DOHH2 (cell line): Measurements from ENCODE around the gene ZNF483.

Experiments
- H3F3A ChIP-seq: fragments of 200-600 bp; sonication (generic), shearing (Covaris generic); 2 replicates; pipeline ENCODE4 v1.6.0; 2016; ENCODE audit warnings: antibody characterized with exemption, mild to moderate bottlenecking; ENCODE audit not compliant: control insufficient read depth, insufficient read depth
- H3K27ac ChIP-seq: fragments of 200-600 bp; sonication (generic); 2 replicates; pipeline ENCODE4 v1.5.1; 2014; ENCODE audit warnings: low read depth, mild to moderate bottlenecking, low read length, moderate library complexity
- H3K27me3 ChIP-seq: fragments of 200-600 bp; sonication (generic); 2 replicates; pipeline ENCODE4 v1.6.1; 2014; ENCODE audit warnings: mild to moderate bottlenecking, low read length, mixed read lengths; ENCODE audit not compliant: control insufficient read depth
- H3K36me3 ChIP-seq: fragments of 200-600 bp; sonication (generic); 2 replicates; pipeline ENCODE4 v1.6.1; 2014; ENCODE audit warnings: mild to moderate bottlenecking, low read length, moderate library complexity, mixed read lengths; ENCODE audit not compliant: control insufficient read depth
- H3K4me1 ChIP-seq: fragments of 200-600 bp; sonication (generic); 2 replicates; pipeline ENCODE4 v1.6.1; 2014; ENCODE audit warnings: mild to moderate bottlenecking, low read length, mixed read lengths; ENCODE audit not compliant: control insufficient read depth
- H3K4me2 ChIP-seq: fragments of 200-600 bp; sonication (generic); 2 replicates; pipeline ENCODE4 v1.6.0; 2014; ENCODE audit warnings: mild to moderate bottlenecking, low read length, moderate library complexity
- H3K4me3 ChIP-seq: fragments of 200-600 bp; sonication (generic); 2 replicates; pipeline ENCODE4 v1.5.1; 2014; ENCODE audit warnings: mild to moderate bottlenecking, low read length, mixed read lengths
- H3K79me2 ChIP-seq: fragments of 200-600 bp; sonication (generic); 2 replicates; pipeline ENCODE4 v1.6.1; 2014; ENCODE audit warnings: mild to moderate bottlenecking, low read length, mixed read lengths; ENCODE audit not compliant: control insufficient read depth
- H3K9me2 ChIP-seq: fragments of 200-600 bp; sonication (generic); replicated peaks from 2 replicates; pipeline ENCODE4 v1.6.1; 2014; ENCODE audit warnings: mild to moderate bottlenecking, low read length, mixed read lengths; ENCODE audit not compliant: control insufficient read depth
- H3K9me3 ChIP-seq: fragments of 200-600 bp; sonication (generic); 2 replicates; pipeline ENCODE4 v1.6.1; 2014; ENCODE audit warnings: antibody characterized with exemption, low read length, mixed read lengths; ENCODE audit not compliant: control insufficient read depth, insufficient read depth
- H4K20me1 ChIP-seq: fragments of 200-600 bp; sonication (generic); 2 replicates; pipeline ENCODE4 v1.6.0; 2014; ENCODE audit warnings: low read depth, mild to moderate bottlenecking, antibody characterized with exemption, low read length, moderate library complexity; ENCODE audit not compliant: control insufficient read depth, insufficient read depth
- CTCF ChIP-seq: fragments of 200-600 bp; sonication (generic); IDR thresholded peaks from one replicate; pipeline ENCODE4 v1.5.1; 2014; ENCODE audit warnings: antibody characterized with exemption, mild to moderate bottlenecking, low read depth, low read length; ENCODE audit not compliant: poor library complexity, severe bottlenecking
- EZH2phosphoT487 ChIP-seq: fragments of 200-600 bp; sonication (generic); IDR thresholded peaks from 2 replicates; pipeline ENCODE4 v1.6.1; 2017; ENCODE audit warnings: borderline replicate concordance, mild to moderate bottlenecking, antibody characterized with exemption, low read length, moderate library complexity, mixed read lengths

Gene ZNF483

DNA sequence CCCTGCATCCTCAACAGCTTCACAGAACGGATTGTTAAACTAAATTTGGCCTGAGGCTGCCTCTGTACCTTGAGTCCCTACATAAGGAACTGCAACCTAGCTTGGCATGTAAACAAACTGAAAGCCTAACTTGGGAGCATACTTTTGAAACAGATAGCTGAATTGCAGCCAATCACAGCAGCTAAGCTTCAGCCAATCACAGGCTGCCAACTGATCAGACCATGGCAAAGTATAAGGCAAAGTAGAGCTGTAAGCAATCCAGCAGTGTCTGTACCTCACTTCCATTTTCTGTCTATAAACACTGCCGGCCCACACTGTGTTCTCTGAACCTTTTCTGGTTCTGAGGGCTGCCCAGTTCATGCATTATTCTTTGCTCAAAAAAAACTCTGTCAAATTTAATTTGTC is 8.9 kb upstream of the ZNF483 start:
- peaks cover 6% of the 10 kb centered on the region for H3K4me1 ChIP-seq
- H3K36me3 ChIP-seq: no peaks in the 10 kb centered on the region
- H3K27me3 ChIP-seq: no peaks in the 10 kb centered on the region
- H3K27ac ChIP-seq: no peak overlapping the region
- H3K79me2 ChIP-seq: no peaks in the 10 kb centered on the region
- no peaks in the 10 kb centered on the region for H3K9me3 ChIP-seq
- H3K9me2 ChIP-seq: no peaks in the 10 kb centered on the region
- peak overlapping the region; percentile 26; the same call in 1 of the 2 replicates for H3K4me2 ChIP-seq
- H4K20me1 ChIP-seq: no peaks in the 10 kb centered on the region
- H3K4me3 ChIP-seq: no peak overlapping the region
- no peak for TF ChIP-seq CTCF
- no peak for TF ChIP-seq EZH2phosphoT487
- no peaks in the 10 kb centered on the region for H3F3A ChIP-seq

GRCh38 chr9:111524731-111525055 is 286 bp upstream of the ZNF483 start:
- Histone ChIP-seq H3K4me2 (peak overlapping the region; percentile 79), H3K27ac (no peak overlapping the region)

GRCh38 chr9:111527347-111527746 is 2.4 kb downstream of the ZNF483 start:
- Histone ChIP-seq H3K4me3 (no peak overlapping the region), H3K27ac (no peak overlapping the region), H3K79me2 (no peaks in the 10 kb centered on the region), H3K9me2 (no peaks in the 10 kb centered on the region), H3K9me3 (no peaks in the 10 kb centered on the region), H3K4me2 (no peak overlapping the region), H3K4me1 (peaks cover 6% of the 10 kb centered on the region), H3K36me3 (no peaks in the 10 kb centered on the region), H4K20me1 (no peaks in the 10 kb centered on the region), H3K27me3 (peaks cover 11% of the 10 kb centered on the region), H3F3A (no peaks in the 10 kb centered on the region)
- TF ChIP-seq CTCF (no peak), EZH2phosphoT487 (no peak)

More at GRCh38 chr9:111524731-111525055, 286 bp upstream of the ZNF483 start:
- H3K36me3 ChIP-seq: no peaks in the 10 kb centered on the region
- no peaks in the 10 kb centered on the region for H4K20me1 ChIP-seq
- no peaks in the 10 kb centered on the region for H3F3A ChIP-seq
- no peaks in the 10 kb centered on the region for H3K9me2 ChIP-seq
- peaks cover 6% of the 10 kb centered on the region for H3K4me1 ChIP-seq
- peaks cover 11% of the 10 kb centered on the region for H3K27me3 ChIP-seq
- H3K79me2 ChIP-seq: no peaks in the 10 kb centered on the region
- H3K4me3 ChIP-seq: peak overlapping the region; percentile 78
- H3K9me3 ChIP-seq: no peaks in the 10 kb centered on the region
- no peak for TF ChIP-seq CTCF
- TF ChIP-seq EZH2phosphoT487: no peak

DNA sequence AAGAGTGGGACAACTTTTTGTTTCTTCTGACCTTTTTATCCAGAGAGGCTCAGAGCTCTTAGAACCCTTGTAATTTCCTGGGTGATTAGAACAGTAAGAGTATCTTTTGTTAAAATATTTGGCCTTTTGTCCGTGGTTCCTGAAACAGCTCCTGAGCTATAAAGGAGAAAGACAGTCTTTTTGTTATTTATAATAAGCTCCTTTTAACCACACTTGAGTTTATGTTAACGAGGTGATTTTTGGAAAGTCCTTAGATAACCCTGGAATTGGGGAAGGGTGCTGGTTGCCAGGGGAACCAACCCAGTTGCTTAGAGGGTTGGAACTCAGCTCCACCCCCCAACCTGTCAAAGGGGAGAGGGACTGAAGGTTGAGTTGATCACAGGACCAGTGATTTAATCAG is 4.8 kb downstream of the ZNF483 start:
- Histone ChIP-seq H3K4me2 (no peak overlapping the region), H3K9me2 (no peaks in the 10 kb centered on the region), H3K79me2 (no peaks in the 10 kb centered on the region), H3F3A (no peaks in the 10 kb centered on the region), H3K4me1 (peaks cover 6% of the 10 kb centered on the region), H4K20me1 (no peaks in the 10 kb centered on the region), H3K9me3 (no peaks in the 10 kb centered on the region), H3K4me3 (no peak overlapping the region), H3K27me3 (peaks cover 11% of the 10 kb centered on the region), H3K27ac (no peak overlapping the region), H3K36me3 (no peaks in the 10 kb centered on the region)
- TF ChIP-seq EZH2phosphoT487 (no peak), CTCF (no peak)
